ENCODE data around the gene SLC22A12.
"Not testable (repeated sequence)": the region's sequence is repeated elsewhere in the genome, so short reads cannot be mapped to it uniquely, and the experiment has no call there.

The SLC22A12 gene

GRCh38 chr11:64583296-64584262 lies 7.4 kb upstream of the SLC22A12 start:
- no peak for DNase-seq (ENCODE audit: extremely low read depth in 1 of 2, low read depth in 1 of 2)

GRCh38 chr11:64585150-64585549 lies 5.9 kb upstream of the SLC22A12 start:
- DNase-seq (ENCODE audit: extremely low read depth in 1 of 2, low read depth in 1 of 2) = no peak

- no peak for DNase-seq (ENCODE audit: extremely low read depth in 1 of 2, low read depth in 1 of 2)
Measured at GRCh38 chr11:64586366-64586765, 4.7 kb upstream of the SLC22A12 start.

- no peak for DNase-seq (ENCODE audit: extremely low read depth in 1 of 2, low read depth in 1 of 2)
Measured at GRCh38 chr11:64588701-64589100, 2.3 kb upstream of the SLC22A12 start.

- no peak for DNase-seq (ENCODE audit: extremely low read depth in 1 of 2, low read depth in 1 of 2)
Measured at GRCh38 chr11:64591257-64592233, 525 bp downstream of the SLC22A12 start.

GRCh38 chr11:64592234-64592615 lies 1.2 kb downstream of the SLC22A12 start:
- DNase-seq (ENCODE audit: extremely low read depth in 1 of 2, low read depth in 1 of 2) = no peak

- DNase-seq (ENCODE audit: extremely low read depth in 1 of 2, low read depth in 1 of 2) = no peak
Measured at GRCh38 chr11:64592656-64593055, 1.6 kb downstream of the SLC22A12 start.

GRCh38 chr11:64593156-64594105 lies 2.4 kb downstream of the SLC22A12 start:
- no peak for DNase-seq (ENCODE audit: extremely low read depth in 1 of 2, low read depth in 1 of 2)

GRCh38 chr11:64594159-64594939 lies 3.3 kb downstream of the SLC22A12 start:
- DNase-seq (ENCODE audit: extremely low read depth in 1 of 2, low read depth in 1 of 2) = no peak

GRCh38 chr11:64595922-64596321 lies 4.9 kb downstream of the SLC22A12 start:
- not testable (repeated sequence) for DNase-seq (ENCODE audit: extremely low read depth in 1 of 2, low read depth in 1 of 2)

GRCh38 chr11:64597671-64598101 lies 6.7 kb downstream of the SLC22A12 start:
- no peak for DNase-seq (ENCODE audit: extremely low read depth in 1 of 2, low read depth in 1 of 2)

GRCh38 chr11:64598106-64598796 lies 7.2 kb downstream of the SLC22A12 start:
- no peak for DNase-seq (ENCODE audit: extremely low read depth in 1 of 2, low read depth in 1 of 2)

GRCh38 chr11:64598797-64599697 lies 8.0 kb downstream of the SLC22A12 start:
- no peak for DNase-seq (ENCODE audit: extremely low read depth in 1 of 2, low read depth in 1 of 2)

- DNase-seq (ENCODE audit: extremely low read depth in 1 of 2, low read depth in 1 of 2) = no peak
Measured at GRCh38 chr11:64599698-64600211, 8.7 kb downstream of the SLC22A12 start.

GRCh38 chr11:64600281-64600992 lies 9.4 kb downstream of the SLC22A12 start:
- no peak for DNase-seq (ENCODE audit: extremely low read depth in 1 of 2, low read depth in 1 of 2)

- no peak for DNase-seq (ENCODE audit: extremely low read depth in 1 of 2, low read depth in 1 of 2)
Measured at GRCh38 chr11:64601605-64602465, 10.8 kb downstream of the SLC22A12 start.
